ENCODE data around the gene GABPB2.

Gene GABPB2

GRCh38 chr1:151070474-151071276, at the start of gene GABPB2:
TSS of gene GABPB2 (plus strand) at chr1:151070761. CDS start at chr1:151088190, 17,429 bp downstream.
- DNase-seq = peak; percentile 87 to 93

- DNase-seq = peak; percentile 29 to 67
Observed at GRCh38 chr1:151024540-151025146, 45.9 kb upstream of the GABPB2 start.

- no peak for DNase-seq
Observed at GRCh38 chr1:151026460-151026859, 44.1 kb upstream of the GABPB2 start.

- no peak for DNase-seq
Observed at GRCh38 chr1:151032164-151032563, 38.4 kb upstream of the GABPB2 start.

GRCh38 chr1:151035167-151035566, 35.4 kb upstream of the GABPB2 start:
- no peak for DNase-seq

GRCh38 chr1:151036356-151036755, 34.2 kb upstream of the GABPB2 start, which contains the start of gene BNIPL:
TSS of gene BNIPL (plus strand) at chr1:151036586. CDS start at chr1:151036726, 140 bp downstream.
- no peak for DNase-seq

GRCh38 chr1:151037032-151037431, 33.5 kb upstream of the GABPB2 start:
- DNase-seq = no peak

GRCh38 chr1:151039521-151039920, 31.0 kb upstream of the GABPB2 start:
- DNase-seq = no peak

GRCh38 chr1:151043163-151043562, 27.4 kb upstream of the GABPB2 start:
- DNase-seq = no peak

- DNase-seq = no peak
Observed at GRCh38 chr1:151047591-151047924, 23.0 kb upstream of the GABPB2 start, which contains the start of gene C1orf56. TSS of gene C1orf56 (plus strand) at chr1:151047751. CDS start at chr1:151047848, 97 bp downstream.

- peak; percentile 23 to 33 for DNase-seq
Observed at GRCh38 chr1:151047925-151048644, 22.5 kb upstream of the GABPB2 start.

- DNase-seq = no peak
Observed at GRCh38 chr1:151048645-151049032, 21.9 kb upstream of the GABPB2 start.

GRCh38 chr1:151049458-151049857, 21.1 kb upstream of the GABPB2 start:
- DNase-seq = no peak

- DNase-seq = no peak
Observed at GRCh38 chr1:151050051-151050688, 20.4 kb upstream of the GABPB2 start.

GRCh38 chr1:151051356-151052009, 19.1 kb upstream of the GABPB2 start:
- no peak for DNase-seq

GRCh38 chr1:151054971-151055547, 15.5 kb upstream of the GABPB2 start:
- DNase-seq = no peak

- no peak for DNase-seq
Observed at GRCh38 chr1:151055581-151055980, 15.0 kb upstream of the GABPB2 start.

- DNase-seq = peak in 1 of 2 donors; percentile 29
Observed at GRCh38 chr1:151056149-151056548, 14.4 kb upstream of the GABPB2 start.

GRCh38 chr1:151058692-151059091, 11.9 kb upstream of the GABPB2 start:
- DNase-seq = no peak

GRCh38 chr1:151059109-151060006, 11.2 kb upstream of the GABPB2 start, which contains the start of gene CDC42SE1:
TSS of gene CDC42SE1 (minus strand) at chr1:151059622. CDS start at chr1:151055730, 3,892 bp downstream.
- peak; percentile 74 to 78 for DNase-seq
